H1 (cell line): ENCODE results near the gene ASL. TPM values are rescaled to one million over a fixed set of nuclear protein-coding genes. Genes with fewer than 3 reads are reported as not detected.

Experiments used
- CTCF ChIA-PET: fragments of 300-600 bp; sonication (Branson Sonifier 250); formaldehyde crosslinking; loops from one replicate; lab custom pipeline; 2021; ENCODE audit not compliant: partially characterized antibody; lab: Charles Lee
- POLR2A ChIA-PET: fragments of 300-600 bp; sonication (Branson Sonifier 250); formaldehyde crosslinking; loops from one replicate; lab custom pipeline; 2021; ENCODE audit warnings: inconsistent platforms; ENCODE audit not compliant: partially characterized antibody; lab: Charles Lee
- DNase-seq, 2 experiments: peaks; one replicate each; pipeline versions ENCODE4 v3.0.0 to v3.0.0-alpha.2; 2010 to 2022; ENCODE audit warnings: low spot score in 2 of 2, low read depth in 1 of 2, mixed read lengths in 1 of 2
- FAIRE-seq: peaks from 2 replicates; lab custom pipeline; 2011; peaks lifted over from hg19 to GRCh38; lab: Jason Lieb, UNC
- H2AFZ ChIP-seq: 2 replicates; pipeline ENCODE4 v1.8.1; 2012; ENCODE audit warnings: low read length, inconsistent platforms
- H2AK5ac ChIP-seq: 2 replicates; pipeline ENCODE4 v1.6.1; 2013; ENCODE audit warnings: low read depth, low read length
- H2BK120ac ChIP-seq: replicated peaks from 2 replicates; pipeline ENCODE3; 2013; ENCODE audit warnings: low read depth, low read length, inconsistent platforms
- H2BK12ac ChIP-seq: 2 replicates; pipeline ENCODE4 v1.6.1; 2013; ENCODE audit warnings: low read depth, low read length
- H2BK15ac ChIP-seq: 2 replicates; pipeline ENCODE4 v1.6.1; 2013; ENCODE audit warnings: low read length
- H2BK20ac ChIP-seq: 2 replicates; pipeline ENCODE4 v1.6.1; 2013; ENCODE audit warnings: low read length
- H2BK5ac ChIP-seq: 2 replicates; pipeline ENCODE4 v1.6.1; 2013; ENCODE audit warnings: low read depth, low read length
- H3K14ac ChIP-seq: 2 replicates; pipeline ENCODE4 v1.6.1; 2013; ENCODE audit warnings: inconsistent platforms; ENCODE audit not compliant: insufficient read length
- H3K18ac ChIP-seq: 2 replicates; pipeline ENCODE4 v1.6.1; 2013; ENCODE audit warnings: low read length; ENCODE audit errors: extremely low read depth
- H3K23ac ChIP-seq: 2 replicates; pipeline ENCODE4 v1.6.1; 2013; ENCODE audit warnings: inconsistent platforms; ENCODE audit not compliant: insufficient read length
- H3K23me2 ChIP-seq: 2 replicates; pipeline ENCODE4 v1.6.1; 2013; ENCODE audit warnings: low read depth, low read length
- H3K27ac ChIP-seq: 2 replicates; pipeline ENCODE4 v1.6.1; 2011; ENCODE audit warnings: low read depth, low read length, inconsistent platforms
- H3K27me3 ChIP-seq, 4 experiments: replicated peaks in 1 of 4; 1 replicate in 1 of 4; 2 replicates in 3 of 4; pipeline versions ENCODE4 v1.6.1 to v1.8.1; 2011 to 2013; ENCODE audit warnings: low read length in 3 of 4, mild to moderate bottlenecking in 3 of 4, inconsistent platforms in 2 of 4, mixed read lengths in 2 of 4, moderate library complexity in 1 of 4; ENCODE audit not compliant: control insufficient read depth in 3 of 4, insufficient read depth in 3 of 4; ENCODE audit errors: extremely low read depth in 1 of 4
- H3K36me3 ChIP-seq, 4 experiments: 2 replicates each; pipeline versions ENCODE4 v1.6.1 to v1.8.1; 2011 to 2013; ENCODE audit warnings: mild to moderate bottlenecking in 4 of 4, low read length in 3 of 4, moderate library complexity in 2 of 4, control low read depth in 1 of 4, inconsistent platforms in 1 of 4; ENCODE audit not compliant: insufficient read depth in 4 of 4, control insufficient read depth in 2 of 4
- H3K4ac ChIP-seq: replicated peaks from 2 replicates; pipeline ENCODE3; 2013; ENCODE audit warnings: low read length, low read depth, mixed read lengths, inconsistent platforms; ENCODE audit not compliant: insufficient read length
- H3K4me1 ChIP-seq, 4 experiments: replicated peaks in 1 of 4; 1 replicate in 1 of 4; 2 replicates in 3 of 4; pipeline versions ENCODE4 v1.6.1 to v1.8.1; 2011 to 2013; ENCODE audit warnings: low read length in 3 of 4, inconsistent platforms in 2 of 4, mixed read lengths in 1 of 4; ENCODE audit not compliant: insufficient read depth in 4 of 4, control insufficient read depth in 3 of 4
- H3K4me2 ChIP-seq, 2 experiments: 2 replicates each; pipeline versions ENCODE4 v1.6.1 to v1.8.1; 2011 to 2013; ENCODE audit warnings: low read depth in 2 of 2, low read length in 2 of 2, control low read depth in 1 of 2, inconsistent platforms in 1 of 2, mild to moderate bottlenecking in 1 of 2; ENCODE audit not compliant: insufficient read depth in 1 of 2
- H3K4me3 ChIP-seq, 4 experiments: fragments of 200-600, 300-600 bp in 1 of 4; sonication (generic), shearing (Covaris generic), sonication (Bioruptor Twin) in 1 of 4; 2 replicates each; pipeline versions ENCODE4 v1.5.1 to v1.8.1; 2011 to 2016; ENCODE audit warnings: low read length in 4 of 4, low read depth in 3 of 4, control low read depth in 2 of 4, inconsistent platforms in 2 of 4, mild to moderate bottlenecking in 2 of 4, mixed read lengths in 1 of 4, moderate library complexity in 1 of 4; ENCODE audit not compliant: insufficient read depth in 2 of 4; ENCODE audit errors: extremely low read depth in 1 of 4
- H3K56ac ChIP-seq: replicated peaks from 2 replicates; pipeline ENCODE3; 2013; ENCODE audit warnings: low read depth, mild to moderate bottlenecking, mixed read lengths, low read length, inconsistent platforms; ENCODE audit not compliant: insufficient read length
- H3K79me1 ChIP-seq: 2 replicates; pipeline ENCODE4 v1.6.1; 2013; ENCODE audit warnings: low read depth, low read length, control low read depth
- H3K79me2 ChIP-seq, 2 experiments: 2 replicates each; pipeline versions ENCODE4 v1.6.1 to v1.8.1; 2012 to 2013; ENCODE audit warnings: low read length in 2 of 2, mild to moderate bottlenecking in 2 of 2, inconsistent platforms in 1 of 2; ENCODE audit not compliant: insufficient read depth in 2 of 2, control insufficient read depth in 1 of 2
- H3K9ac ChIP-seq, 4 experiments: replicated peaks in 1 of 4; 1 replicate in 1 of 4; 2 replicates in 3 of 4; pipeline versions ENCODE4 v1.6.1 to v1.8.1; 2011 to 2013; ENCODE audit warnings: low read depth in 3 of 4, low read length in 3 of 4, control low read depth in 2 of 4, mild to moderate bottlenecking in 2 of 4, moderate library complexity in 2 of 4, inconsistent platforms in 1 of 4; ENCODE audit errors: extremely low read depth in 1 of 4
- H3K9me3 ChIP-seq, 2 experiments: 2 replicates each; pipeline versions ENCODE4 v1.6.1 to v1.8.1; 2012 to 2013; ENCODE audit warnings: mild to moderate bottlenecking in 2 of 2, moderate library complexity in 2 of 2, control low read depth in 1 of 2, inconsistent platforms in 1 of 2, low read depth in 1 of 2, low read length in 1 of 2, mixed read lengths in 1 of 2; ENCODE audit not compliant: insufficient read depth in 2 of 2
- H4K20me1 ChIP-seq, 2 experiments: replicated peaks in 1 of 2; 2 replicates each; pipeline versions ENCODE3 to v1.8.1; 2011 to 2013; ENCODE audit warnings: inconsistent platforms in 2 of 2, low read length in 2 of 2, mild to moderate bottlenecking in 1 of 2; ENCODE audit not compliant: insufficient read depth in 2 of 2, control insufficient read depth in 1 of 2
- H4K5ac ChIP-seq: 2 replicates; pipeline ENCODE4 v1.6.1; 2013; ENCODE audit warnings: low read length, low read depth, mixed read lengths, inconsistent platforms; ENCODE audit not compliant: insufficient read length
- H4K8ac ChIP-seq: 2 replicates; pipeline ENCODE4 v1.8.0; 2013; ENCODE audit warnings: mild to moderate bottlenecking, moderate library complexity, low read length, inconsistent platforms; ENCODE audit not compliant: insufficient read depth; ENCODE audit errors: extremely low read depth
- H4K91ac ChIP-seq: replicated peaks from 2 replicates; pipeline ENCODE3; 2013; ENCODE audit warnings: low read length, mixed read lengths, inconsistent platforms; ENCODE audit not compliant: insufficient read length
- PHF8 ChIP-seq: fragments of 200-600 bp; sonication (generic); conservative IDR thresholded peaks from 2 replicates; pipeline ENCODE4 v1.7.1; 2012; ENCODE audit warnings: low read depth, mild to moderate bottlenecking, inconsistent platforms, low read length, moderate library complexity
- SIN3A ChIP-seq, 2 experiments: IDR thresholded peaks in 1 of 2; conservative IDR thresholded peaks in 1 of 2; 2 replicates each; pipeline ENCODE4 v1.6.1; 2011 to 2012; ENCODE audit warnings: low read length in 2 of 2, improper control_type of control experiment in 1 of 2, low read depth in 1 of 2, mild to moderate bottlenecking in 1 of 2
- WGBS, 2 experiments: shearing (Covaris generic) in 1 of 2; methylation state at CpG; one replicate each; pipeline versions ENCODE4 v1.1.6 to v1.1.7; 2013 to 2015; ENCODE audit warnings: low lambda C conversion rate in 2 of 2, mixed read lengths in 2 of 2, inconsistent platforms in 1 of 2, low coverage in 1 of 2, missing lambda C conversion rate in 1 of 2; ENCODE audit not compliant: insufficient replicate concordance in 2 of 2, insufficient coverage in 1 of 2, insufficient read length in 1 of 2; ENCODE audit errors: extremely low coverage in 1 of 2, missing lambda C conversion rate in 1 of 2; 5-methylcytosine and 5-hydroxymethylcytosine counted together
- polyA plus RNA-seq, 7 experiments: library from polyadenylated mRNA; depleted of rRNA in 3 of 7; stranded (reverse) in 5 of 7; unstranded in 2 of 7; fragments of >200 nt in 5 of 7; fragments of 200-250 nt in 2 of 7; gene quantifications; 1 replicate in 5 of 7; 2 replicates in 1 of 7; 4 replicates in 1 of 7; pipeline versions ENCODE4 v1.2.1 to v1.2.3, GENCODE V29; 2011 to 2013; ENCODE audit warnings: missing spikeins in 2 of 7, mixed read lengths in 2 of 7
- total RNA-seq: library from RNA; stranded (reverse); fragmentation: NEBNext Ultra II Directional; extraction: Animal tissue kit (Norgen Biotek cat#: 25700); gene quantifications from 2 replicates; pipeline ENCODE4 v1.2.1, GENCODE V29; 2021
- TF ChIP-seq, protein P1 (sequence below): IDR thresholded peaks from 2 replicates; pipeline ENCODE4 v1.6.1; 2012; ENCODE audit warnings: inconsistent platforms

Gene ASL
- total and polyA plus RNA-seq, 2 of the 8 experiments (the other 6 are each of a cell fraction or from before 2014, with no cell fraction given): 23.3 to 35.3 TPM

DNA sequence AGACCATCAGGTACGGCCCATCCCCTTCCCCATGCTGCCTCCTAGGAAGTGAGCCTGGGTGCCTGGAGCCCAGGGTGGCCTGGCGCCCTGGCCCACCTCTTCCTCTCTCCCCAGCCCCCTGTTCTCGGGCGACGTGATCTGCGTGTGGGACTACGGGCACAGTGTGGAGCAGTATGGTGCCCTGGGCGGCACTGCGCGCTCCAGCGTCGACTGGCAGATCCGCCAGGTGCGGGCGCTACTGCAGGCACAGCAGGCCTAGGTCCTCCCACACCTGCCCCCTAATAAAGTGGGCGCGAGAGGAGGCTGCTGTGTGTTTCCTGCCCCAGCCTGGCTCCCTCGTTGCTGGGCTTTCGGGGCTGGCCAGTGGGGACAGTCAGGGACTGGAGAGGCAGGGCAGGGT is 17.0 kb downstream of the ASL start:
- Histone ChIP-seq H3K36me3 (no peaks in the 10 kb centered on the region), H4K20me1 (peaks cover 0 to 4% of the 10 kb centered on the region in 2 experiments), H4K5ac (no peak overlapping the region), H3K79me2 (no peaks in the 10 kb centered on the region), H2BK5ac (no peak overlapping the region; the same call in 1 of the 2 replicates), H2BK20ac (no peak overlapping the region), H3K23ac (no peak overlapping the region), H2BK15ac (no peak overlapping the region), H3K14ac (no peak overlapping the region), H3K9me3 (no peaks in the 10 kb centered on the region), H2BK12ac (no peak overlapping the region), H3K9ac (no peak overlapping the region), H4K91ac (no peak overlapping the region), H3K23me2 (no peaks in the 10 kb centered on the region), H3K4me2 (no peak overlapping the region), H3K27ac (no peak overlapping the region), H2BK120ac (no peak overlapping the region), H3K56ac (no peak overlapping the region)
- POLR2A ChIA-PET: interaction anchor here (1.6 kb wide), 1 partner anchor 21 kb away, joined by 3 read pairs; the partner anchor contains the start of gene CRCP
- 95% methylated on average over 19 of the region's 19 CpGs; no CpG with 5 or more reads in 1 of the 2 experiments for WGBS, 2 experiments
- no peak for TF ChIP-seq PHF8
- TF ChIP-seq, protein P1, sequence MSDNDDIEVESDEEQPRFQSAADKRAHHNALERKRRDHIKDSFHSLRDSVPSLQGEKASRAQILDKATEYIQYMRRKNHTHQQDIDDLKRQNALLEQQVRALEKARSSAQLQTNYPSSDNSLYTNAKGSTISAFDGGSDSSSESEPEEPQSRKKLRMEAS: no peak
- no peak for TF ChIP-seq SIN3A (conservative IDR thresholded peaks at IDR 0.05 in 1 of 2, IDR thresholded peaks at IDR 0.05 in 1 of 2; ENCODE audit: low read depth in 1 of 2, low read length in 2 of 2)
- TF ChIP-seq, all 59 proteins: peak for 0
- Histone ChIP-seq H2AFZ (no peak overlapping the region), H3K27me3 (no peaks in the 10 kb centered on the region), H3K4ac (no peak overlapping the region), H3K4me3 (no peak overlapping the region), H2AK5ac (no peak overlapping the region), H3K4me1 (peaks cover 0 to 5% (median 2%) of the 10 kb centered on the region in 4 experiments; a peak in 3 of 7 replicates), H3K79me1 (no peaks in the 10 kb centered on the region), H4K8ac (no peak overlapping the region), H3K18ac (no peak overlapping the region)
- CTCF ChIA-PET: interaction anchor here (1.3 to 1.6 kb wide), 2 partner anchors 9 to 112 kb away, joined by 4 to 5 read pairs; partner anchors contain the start of gene TPST1
- FAIRE-seq (no peak), DNase-seq (no peak)
